Measurements from ENCODE around the gene ADAM8. TPM values are rescaled to one million over a fixed set of nuclear protein-coding genes. Genes with fewer than 3 reads are reported as not detected.
A peak's percentile ranks its signal among the peaks of the same experiment; 100 is the strongest.

Gene ADAM8
- total and polyA plus RNA-seq, 2 of the 8 experiments (the other 6 are each of a cell fraction or from before 2014, with no cell fraction given): 4.6 TPM

DNA sequence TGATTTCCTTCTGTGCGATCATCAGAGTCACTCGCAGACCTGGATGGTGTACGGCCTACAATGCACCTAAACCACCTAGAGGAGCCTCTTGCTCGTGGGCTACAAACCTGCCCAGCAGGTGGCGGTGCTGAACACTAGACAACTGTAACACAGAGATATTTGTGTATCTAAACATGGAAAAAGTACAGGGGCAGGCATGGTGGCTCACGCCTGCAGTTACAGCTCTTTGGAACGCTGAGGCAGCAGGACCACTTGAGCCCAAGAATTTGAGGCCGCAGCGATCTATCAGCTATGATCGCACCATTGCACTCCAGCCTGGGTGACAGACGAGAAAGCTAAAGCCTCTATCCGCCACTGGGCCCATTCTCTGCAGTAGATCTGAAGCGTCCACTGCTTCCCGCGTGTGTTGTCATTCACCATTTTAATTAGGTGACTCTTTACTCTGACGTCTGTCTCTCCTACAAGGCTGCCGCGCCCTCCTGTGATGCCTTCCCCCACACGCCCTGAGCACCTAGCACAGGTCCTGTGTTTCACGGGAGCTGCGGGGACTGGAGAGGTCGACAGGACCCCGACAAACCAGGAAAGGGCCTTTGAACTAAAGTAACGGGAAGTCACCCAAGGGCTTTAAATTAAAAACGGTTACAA lies 31.2 kb upstream of the ADAM8 start:
- no peak overlapping the region for H2AK5ac ChIP-seq (ENCODE audit: low read depth, low read length)
- H3K36me3 ChIP-seq (ENCODE audit: control insufficient read depth in 2 of 4, insufficient read depth in 4 of 4, low read length in 3 of 4): peaks cover 4 to 22% (median 6%) of the 10 kb centered on the region in 4 experiments; a peak in 7 of 8 replicates
- peak overlapping the region; percentile 85 to 88 for H3K4me2 ChIP-seq (ENCODE audit: insufficient read depth in 1 of 2, low read depth in 2 of 2, low read length in 2 of 2)
- peak overlapping the region; percentile 45 to 97 (median 76); a peak in 6 of 7 replicates for H3K9ac ChIP-seq (replicated peaks in 1 of 4; ENCODE audit: extremely low read depth in 1 of 4, low read depth in 3 of 4, low read length in 3 of 4)
- H3K23ac ChIP-seq (ENCODE audit: insufficient read length): no peak overlapping the region
- no peak overlapping the region for H2BK12ac ChIP-seq (ENCODE audit: low read depth, low read length)
- H2BK5ac ChIP-seq (ENCODE audit: low read depth, low read length): no peak overlapping the region
- DNase-seq (ENCODE audit: low read depth in 1 of 2, low spot score in 2 of 2): peak; percentile 19 to 75
- H3K23me2 ChIP-seq (ENCODE audit: low read depth, low read length): peaks cover 9% of the 10 kb centered on the region; the same call in 1 of the 2 replicates
- H4K20me1 ChIP-seq (replicated peaks in 1 of 2; ENCODE audit: control insufficient read depth in 1 of 2, insufficient read depth in 2 of 2, low read length in 2 of 2): peaks cover 6 to 16% of the 10 kb centered on the region in 2 experiments
- H2BK15ac ChIP-seq (ENCODE audit: low read length): 0 out of 2 replicates have a peak overlapping the region, but pooled peaks have one; percentile 46
- H3K79me2 ChIP-seq (ENCODE audit: control insufficient read depth in 1 of 2, insufficient read depth in 2 of 2, low read length in 2 of 2): peaks cover 3 to 39% of the 10 kb centered on the region in 2 experiments; a peak in 3 of 4 replicates
- H3K9me3 ChIP-seq (ENCODE audit: insufficient read depth in 2 of 2, low read depth in 1 of 2, low read length in 1 of 2): no peaks in the 10 kb centered on the region
- no peak overlapping the region for H3K14ac ChIP-seq (ENCODE audit: insufficient read length)
- H3K56ac ChIP-seq (replicated peaks; ENCODE audit: insufficient read length, low read depth, low read length): no peak overlapping the region
- no peak overlapping the region for H4K5ac ChIP-seq (ENCODE audit: insufficient read length, low read depth, low read length)
- H4K8ac ChIP-seq (ENCODE audit: extremely low read depth, insufficient read depth, low read length): no peak overlapping the region
- H3K27ac ChIP-seq (ENCODE audit: low read depth, low read length): no peak overlapping the region
- peaks cover 0 to 6% (median 4%) of the 10 kb centered on the region in 4 experiments; a peak in 4 of 7 replicates for H3K4me1 ChIP-seq (replicated peaks in 1 of 4; ENCODE audit: control insufficient read depth in 3 of 4, insufficient read depth in 4 of 4, low read length in 3 of 4)
- H3K27me3 ChIP-seq (replicated peaks in 1 of 4; ENCODE audit: control insufficient read depth in 3 of 4, extremely low read depth in 1 of 4, insufficient read depth in 3 of 4, low read length in 3 of 4): no peaks in the 10 kb centered on the region
- H2BK20ac ChIP-seq (ENCODE audit: low read length): no peak overlapping the region
- H3K4ac ChIP-seq (replicated peaks; ENCODE audit: insufficient read length, low read depth, low read length): no peak overlapping the region
- 21% methylated on average over 25 of the region's 25 CpGs; no CpG with 5 or more reads in 1 of the 2 experiments for WGBS, 2 experiments (ENCODE audit: extremely low coverage in 1 of 2, insufficient coverage in 1 of 2, insufficient read length in 1 of 2, insufficient replicate concordance in 2 of 2, low coverage in 1 of 2, low lambda C conversion rate in 2 of 2, missing lambda C conversion rate in 1 of 2)
- no peak overlapping the region for H2AFZ ChIP-seq (ENCODE audit: low read length)
- POLR2A ChIA-PET (ENCODE audit: partially characterized antibody): interaction anchor here (0.6 to 1.4 kb wide), 5 partner anchors 11 to 163 kb away, joined by 3 to 4 read pairs (median 3); partner anchors contain the start of gene FUOM
- peaks cover 26% of the 10 kb centered on the region for H3K79me1 ChIP-seq (ENCODE audit: low read depth, low read length)
- peak overlapping the region; percentile 71 to 85 (median 82) for H3K4me3 ChIP-seq (ENCODE audit: extremely low read depth in 1 of 4, insufficient read depth in 2 of 4, low read depth in 3 of 4, low read length in 4 of 4)
- TF ChIP-seq SAP30 (IDR thresholded peaks at IDR 0.05; ENCODE audit: insufficient read depth, insufficient replicate concordance, low read length): peak; percentile 88
- TF ChIP-seq, protein P1, sequence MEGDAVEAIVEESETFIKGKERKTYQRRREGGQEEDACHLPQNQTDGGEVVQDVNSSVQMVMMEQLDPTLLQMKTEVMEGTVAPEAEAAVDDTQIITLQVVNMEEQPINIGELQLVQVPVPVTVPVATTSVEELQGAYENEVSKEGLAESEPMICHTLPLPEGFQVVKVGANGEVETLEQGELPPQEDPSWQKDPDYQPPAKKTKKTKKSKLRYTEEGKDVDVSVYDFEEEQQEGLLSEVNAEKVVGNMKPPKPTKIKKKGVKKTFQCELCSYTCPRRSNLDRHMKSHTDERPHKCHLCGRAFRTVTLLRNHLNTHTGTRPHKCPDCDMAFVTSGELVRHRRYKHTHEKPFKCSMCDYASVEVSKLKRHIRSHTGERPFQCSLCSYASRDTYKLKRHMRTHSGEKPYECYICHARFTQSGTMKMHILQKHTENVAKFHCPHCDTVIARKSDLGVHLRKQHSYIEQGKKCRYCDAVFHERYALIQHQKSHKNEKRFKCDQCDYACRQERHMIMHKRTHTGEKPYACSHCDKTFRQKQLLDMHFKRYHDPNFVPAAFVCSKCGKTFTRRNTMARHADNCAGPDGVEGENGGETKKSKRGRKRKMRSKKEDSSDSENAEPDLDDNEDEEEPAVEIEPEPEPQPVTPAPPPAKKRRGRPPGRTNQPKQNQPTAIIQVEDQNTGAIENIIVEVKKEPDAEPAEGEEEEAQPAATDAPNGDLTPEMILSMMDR (IDR thresholded peaks at IDR 0.05; ENCODE audit: control extremely low read depth in 1 of 3, insufficient read depth in 1 of 3, low read depth in 1 of 3, low read length in 3 of 3): peak; percentile 72 to 74 (median 73)
- peak; percentile 14 to 27; a peak in 3 of 4 replicates for TF ChIP-seq RAD21 (IDR thresholded peaks at IDR 0.05 in 1 of 2, conservative IDR thresholded peaks at IDR 0.05 in 1 of 2; ENCODE audit: low read depth in 2 of 2, low read length in 2 of 2)
- TF ChIP-seq NANOG (IDR thresholded peaks at IDR 0.05; ENCODE audit: insufficient read depth, low read depth, low read length, poor library complexity, severe bottlenecking): no peak
- no peak for TF ChIP-seq JUN (IDR thresholded peaks at IDR 0.05; ENCODE audit: low read depth, low read length)
- TF ChIP-seq CBX8 (IDR thresholded peaks at IDR 0.05; ENCODE audit: borderline replicate concordance, low read depth, low read length): no peak
- H2BK120ac ChIP-seq (replicated peaks; ENCODE audit: low read depth, low read length): no peak overlapping the region
- FAIRE-seq: peak; percentile 69
- H4K91ac ChIP-seq (replicated peaks; ENCODE audit: insufficient read length, low read length): no peak overlapping the region
- no peak overlapping the region for H3K18ac ChIP-seq (ENCODE audit: extremely low read depth, low read length)
- CTCF ChIA-PET (ENCODE audit: partially characterized antibody): interaction anchor here (0.6 to 3.0 kb wide), 28 partner anchors 10 to 698 kb away, joined by 3 to 24 read pairs (median 4); partner anchors contain the start of gene VENTX
